GM19025 (cell line): ENCODE results near the gene MMADHC.

ENCODE experiments used
- ATAC-seq: cut with Tn5 transposase; IDR thresholded peaks from one replicate; pipeline ENCODE4 v1.9.1; 2021; ENCODE audit warnings: mild to moderate bottlenecking, low read depth, moderate library complexity; ENCODE audit not compliant: unreplicated experiment

MMADHC gene

DNA sequence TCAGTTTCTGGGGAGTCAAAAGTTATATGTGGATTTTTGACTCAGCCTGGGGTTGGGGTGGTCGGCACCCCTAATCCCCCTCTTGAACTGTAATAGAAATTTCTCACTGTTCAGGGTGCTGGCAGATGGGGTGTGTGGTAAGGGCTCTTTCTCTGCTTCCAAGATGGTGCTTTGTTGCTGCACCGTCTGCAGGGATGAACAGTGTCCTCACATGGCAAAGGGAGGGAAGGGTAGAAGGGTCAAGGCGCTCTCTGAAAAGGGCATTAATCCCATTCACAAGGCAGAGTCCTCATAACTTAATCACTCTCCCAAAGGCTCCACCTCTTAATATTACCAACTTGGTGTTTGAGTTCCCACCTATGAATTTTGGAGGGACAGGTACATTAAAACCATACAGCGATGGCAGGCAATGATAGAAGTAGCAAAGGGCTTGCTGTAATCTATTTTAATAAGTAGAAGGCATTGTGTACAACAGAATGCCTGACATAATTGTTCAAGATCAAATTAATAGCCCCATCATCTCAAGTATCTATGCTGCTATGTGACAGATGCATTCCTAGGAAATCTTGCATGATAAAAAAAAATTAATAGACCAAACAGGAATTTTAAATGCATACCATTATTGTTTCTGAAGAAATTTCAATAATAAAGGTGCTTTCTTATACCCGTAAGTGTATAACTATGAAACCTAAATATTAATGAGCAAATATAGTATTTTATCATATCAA, 28.1 kb downstream of the MMADHC start:
- ATAC-seq, result no peak

DNA sequence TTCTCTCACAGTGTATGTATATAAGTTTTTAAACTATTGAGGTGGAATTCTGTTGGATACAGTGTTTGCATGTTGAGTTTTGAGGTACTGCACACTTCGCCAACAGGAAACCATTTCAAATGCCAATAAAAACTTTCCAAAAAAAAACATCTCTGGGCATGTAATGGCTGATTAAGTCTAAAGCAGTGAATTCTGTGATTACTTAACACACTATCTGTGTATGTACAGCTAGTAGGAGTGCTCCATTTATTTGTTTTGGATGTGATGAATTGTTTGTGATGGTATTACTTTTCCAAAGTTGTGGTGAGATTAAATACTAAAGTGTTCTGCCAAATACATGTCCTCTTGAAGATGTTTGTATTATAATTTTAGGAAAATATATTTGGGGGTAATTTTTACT, 31.1 kb downstream of the MMADHC start:
- no peak for ATAC-seq

DNA sequence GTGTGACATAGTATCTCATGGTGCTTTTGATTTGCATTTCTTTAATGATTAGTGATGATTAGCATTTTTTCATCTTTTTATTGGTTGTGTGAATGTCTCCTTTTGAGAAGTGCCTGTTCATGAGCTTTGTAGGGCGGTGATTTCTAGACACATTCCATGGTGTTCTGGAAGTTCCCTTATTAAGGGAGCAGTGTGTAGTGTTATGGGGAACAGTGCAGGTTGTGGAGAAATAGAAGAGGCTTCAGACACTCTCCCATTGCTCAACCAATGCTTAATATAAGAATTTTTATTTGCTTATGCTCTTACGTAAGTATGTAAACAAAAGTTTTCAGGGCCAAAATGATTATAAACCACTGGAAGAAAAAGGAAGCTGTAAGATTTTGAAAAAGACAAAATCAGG, 34.7 kb downstream of the MMADHC start:
- ATAC-seq, result no peak

DNA sequence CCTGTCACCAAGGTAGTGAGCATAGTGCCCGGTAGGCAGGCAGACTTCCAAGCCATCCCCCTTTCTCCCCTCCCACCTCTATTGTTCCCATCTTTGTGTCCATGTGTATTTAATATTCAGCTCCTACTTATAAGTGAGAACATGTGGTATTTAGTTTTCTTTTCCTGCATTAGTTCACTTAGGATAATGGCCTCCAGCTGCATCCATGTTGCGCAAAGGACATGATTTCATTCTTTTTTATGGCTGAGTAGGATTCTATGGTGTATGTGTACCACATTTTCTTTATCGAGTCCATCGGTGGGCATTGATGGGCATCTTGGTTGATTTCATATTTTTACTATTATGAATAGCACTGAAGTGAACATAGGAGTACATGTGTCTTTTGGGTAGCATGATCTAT, 35.3 kb downstream of the MMADHC start:
- no peak for ATAC-seq

DNA sequence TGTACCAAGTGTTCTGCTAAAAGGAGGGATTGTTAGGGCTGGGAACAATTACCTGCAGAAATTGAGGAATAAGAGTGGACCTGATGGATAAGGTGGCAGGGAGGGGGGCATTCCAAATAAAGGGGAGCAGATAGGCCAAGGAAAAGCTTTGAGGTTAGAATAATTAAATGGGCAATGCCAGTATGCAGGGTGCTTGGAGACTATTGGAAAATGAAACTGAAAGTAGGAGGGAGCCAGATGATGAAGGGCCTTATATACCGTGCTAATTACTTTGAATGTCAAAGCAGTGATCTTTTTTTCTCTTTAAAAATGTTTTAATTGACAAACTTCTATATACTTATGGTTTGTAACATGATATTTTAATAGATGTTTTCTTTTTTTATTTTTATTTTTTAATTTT, 42.9 kb downstream of the MMADHC start:
- ATAC-seq, result no peak

DNA sequence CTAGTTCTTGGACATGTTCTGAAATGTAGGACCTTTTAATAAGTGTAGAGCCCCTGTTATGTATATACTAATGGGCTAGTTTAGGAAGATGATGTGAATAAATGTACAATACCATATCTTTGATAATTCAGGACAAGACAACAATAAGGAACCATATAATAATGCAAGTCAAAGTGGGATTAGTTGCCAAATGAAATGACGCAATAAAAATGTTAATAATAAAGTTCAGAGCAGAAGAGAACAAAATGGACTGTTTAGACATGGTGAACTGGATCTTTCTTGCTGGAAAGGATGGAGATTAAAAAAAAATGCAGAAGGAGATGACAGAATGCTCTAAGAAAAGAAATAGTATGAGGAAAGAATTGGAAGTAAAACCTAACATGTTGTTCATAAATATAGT, 43.7 kb downstream of the MMADHC start:
- ATAC-seq, result no peak

DNA sequence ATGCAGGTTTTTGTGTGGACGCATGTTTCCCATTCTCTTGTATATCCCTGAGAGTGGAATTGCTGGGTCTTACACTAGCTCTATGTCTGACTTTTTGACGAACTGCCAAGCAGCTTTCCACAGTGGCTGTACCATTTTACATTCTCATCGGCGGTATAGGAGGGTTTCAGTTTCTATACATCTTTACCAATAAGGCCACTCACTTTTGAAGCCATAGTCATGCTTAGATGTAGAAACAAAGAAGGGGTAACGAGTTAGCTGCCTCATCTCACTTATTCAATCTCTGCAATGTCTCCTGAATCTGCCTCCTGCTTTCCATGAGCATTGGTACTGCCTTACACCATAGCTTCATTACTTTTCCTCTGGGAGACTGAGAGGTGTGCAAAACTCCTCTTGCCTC, 47.4 kb downstream of the MMADHC start:
- no peak for ATAC-seq

DNA sequence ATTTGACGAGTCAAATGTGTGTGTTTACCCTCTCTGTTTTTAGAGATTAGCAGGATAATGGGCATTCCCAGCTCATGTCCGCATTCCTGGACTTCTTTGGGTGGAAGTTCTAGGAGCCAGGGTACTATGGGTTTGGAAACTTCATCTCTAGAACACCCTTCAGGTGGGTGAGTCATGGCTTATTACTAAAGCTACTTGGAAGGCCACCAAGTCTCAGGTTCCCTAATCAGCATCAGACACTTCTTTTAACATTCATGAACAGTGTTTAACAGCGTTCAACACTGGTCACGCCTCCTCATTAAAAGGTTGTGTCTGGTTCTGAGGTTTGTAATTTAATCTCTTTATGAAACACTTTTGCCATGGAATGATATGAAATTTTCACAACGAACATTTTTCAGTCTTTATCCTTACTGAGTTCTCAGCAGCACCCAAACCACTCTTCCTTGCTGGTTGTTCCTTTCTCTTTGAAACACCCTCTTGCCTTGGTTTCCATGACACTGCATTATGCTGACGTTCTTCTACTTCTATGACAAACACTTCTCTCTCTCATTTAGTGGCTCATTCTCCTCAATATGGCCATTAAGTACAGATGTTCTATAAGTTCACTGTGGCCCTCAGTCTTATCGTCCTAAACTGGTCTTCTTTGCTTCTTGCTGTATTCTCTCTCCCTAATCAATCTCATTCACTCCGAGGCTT, 49.3 kb downstream of the MMADHC start:
- ATAC-seq, result no peak

DNA sequence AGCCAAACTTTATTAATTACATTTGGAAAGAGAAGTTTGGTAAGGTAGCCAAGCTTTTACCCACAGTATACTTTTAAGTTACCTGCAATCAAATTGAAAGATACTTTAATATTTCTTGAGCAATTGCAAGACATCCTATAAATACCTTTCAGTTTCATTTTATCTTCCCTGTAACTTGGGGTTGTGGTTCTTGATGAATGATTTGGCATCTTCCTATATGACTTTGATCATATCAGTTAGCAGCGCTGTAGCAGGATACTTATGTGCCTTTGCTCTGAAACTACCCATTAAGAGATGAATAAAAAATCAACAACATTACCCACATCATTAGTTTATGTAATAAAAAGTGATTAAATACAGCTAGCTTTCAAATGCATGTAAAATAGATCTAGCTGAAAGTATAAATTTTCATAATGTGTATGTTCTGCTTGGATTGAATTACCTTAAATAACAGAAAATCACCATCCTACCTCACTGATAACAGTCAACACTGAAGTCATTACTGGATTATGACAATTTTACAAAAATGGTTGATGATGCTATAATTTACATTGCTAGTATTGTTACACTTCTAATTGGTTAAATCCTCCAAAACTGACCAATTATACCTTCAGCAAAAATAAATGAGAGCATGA, 50.4 kb downstream of the MMADHC start:
- ATAC-seq, result no peak

DNA sequence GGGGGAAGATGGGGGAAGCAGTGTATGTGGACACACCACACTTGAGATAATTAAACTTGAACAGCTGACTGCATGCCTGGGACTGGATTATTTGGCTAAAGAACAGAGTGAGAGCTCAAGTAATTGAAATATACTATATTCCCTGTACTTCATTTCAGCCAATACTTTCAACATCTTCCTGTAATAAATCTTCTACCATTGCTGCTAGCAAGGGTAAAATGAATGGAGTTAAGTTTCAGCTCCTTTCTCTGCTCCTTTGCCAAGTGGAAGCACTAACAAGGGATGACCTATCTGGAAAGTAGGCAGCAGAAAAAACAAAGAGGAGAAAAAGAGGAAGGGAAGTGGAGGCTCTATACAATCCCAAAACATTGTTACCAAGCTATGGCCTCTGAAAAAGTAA, 50.9 kb downstream of the MMADHC start:
- no peak for ATAC-seq

DNA sequence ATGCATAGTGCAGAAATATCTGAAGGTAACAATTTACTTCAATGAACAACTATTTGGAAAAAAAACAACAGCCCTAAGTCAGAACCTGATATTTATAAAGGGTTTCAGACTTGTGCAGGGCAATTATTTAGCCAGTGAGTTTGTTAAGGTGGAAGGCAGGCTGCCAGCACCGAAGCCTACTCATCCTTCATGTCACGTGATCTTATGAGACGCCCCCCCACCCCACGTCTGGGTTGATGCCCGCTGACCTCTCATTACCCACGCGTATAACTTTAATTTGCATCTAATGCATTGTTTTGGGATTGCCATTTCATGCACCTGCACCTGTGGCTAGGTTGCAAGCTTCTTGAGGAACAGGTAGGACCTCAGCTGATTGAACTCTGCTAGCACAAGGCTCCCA, 52.9 kb downstream of the MMADHC start:
- no peak for ATAC-seq

DNA sequence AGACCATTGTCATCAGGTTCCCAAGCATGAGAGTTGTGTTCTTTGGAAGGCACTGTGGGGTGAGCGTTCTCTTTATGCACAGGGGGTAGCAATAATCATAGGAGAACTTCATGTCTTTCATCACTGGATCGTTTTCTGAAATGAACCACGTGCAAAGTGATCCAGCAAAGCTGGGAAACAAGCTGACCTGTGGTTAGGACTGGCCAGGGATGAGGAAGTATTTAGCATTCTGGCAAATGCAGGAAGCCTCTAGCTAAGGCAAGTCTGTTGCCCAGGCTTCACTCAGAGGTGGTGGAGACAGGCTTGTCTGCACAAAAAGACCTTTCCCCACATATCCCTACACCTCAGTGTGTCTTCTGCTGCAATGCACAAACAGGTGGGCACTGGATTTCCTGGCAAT, 58.6 kb downstream of the MMADHC start:
- ATAC-seq, result no peak

DNA sequence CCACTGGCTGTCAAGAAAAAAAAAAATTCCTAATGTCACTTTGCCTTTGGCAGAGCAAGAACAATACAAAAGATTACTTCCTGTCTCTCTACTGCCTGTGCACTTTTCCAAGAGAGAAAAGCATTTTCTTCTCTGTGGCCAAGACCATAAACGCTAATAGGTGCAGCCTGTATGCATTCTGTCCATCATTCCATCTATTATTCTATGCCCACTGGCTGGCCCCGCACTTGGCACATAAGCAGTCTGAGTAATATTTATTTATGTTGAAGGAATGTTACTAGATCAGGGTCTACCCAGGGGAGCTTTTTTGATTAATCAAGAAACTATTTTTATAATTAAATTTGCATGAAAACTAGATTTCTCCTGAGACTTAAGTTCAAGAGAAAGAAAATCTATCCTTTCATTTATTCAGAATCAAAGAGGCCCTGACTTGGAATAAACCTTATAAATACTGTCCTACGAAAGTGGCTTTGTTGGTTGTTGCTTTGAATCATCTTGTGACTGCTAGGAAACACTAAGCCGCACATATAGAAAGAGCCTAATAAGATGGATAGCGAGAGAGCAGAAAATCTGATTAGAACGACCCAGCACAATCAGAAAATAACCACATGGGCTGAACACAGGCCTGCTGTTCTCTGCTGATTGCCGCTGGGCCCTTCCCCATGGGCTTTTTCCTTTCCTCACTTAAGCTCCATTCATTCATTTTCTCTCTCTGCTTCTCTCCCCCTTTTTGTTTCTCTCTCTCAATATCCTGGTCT, 59.4 kb downstream of the MMADHC start:
- no peak for ATAC-seq

DNA sequence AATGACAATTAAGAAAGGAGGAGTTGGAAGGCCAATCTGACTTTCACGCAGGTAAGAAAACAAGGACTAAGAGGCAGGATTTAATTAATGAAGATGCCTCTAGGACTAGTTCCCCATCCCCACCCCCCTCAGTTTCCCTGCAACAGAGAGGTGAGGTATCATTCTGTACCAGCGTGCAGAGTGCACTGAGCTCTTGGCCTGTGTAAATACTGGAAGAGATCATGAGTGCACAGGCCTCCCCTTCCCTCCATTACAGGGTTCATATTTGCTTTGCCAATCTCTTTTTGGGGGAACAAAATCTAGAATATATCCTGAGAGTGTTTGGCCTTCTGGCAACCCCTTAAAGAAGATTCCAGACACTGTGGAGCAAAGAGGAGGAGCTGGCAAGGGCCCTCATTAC, 60.9 kb downstream of the MMADHC start:
- no peak for ATAC-seq

DNA sequence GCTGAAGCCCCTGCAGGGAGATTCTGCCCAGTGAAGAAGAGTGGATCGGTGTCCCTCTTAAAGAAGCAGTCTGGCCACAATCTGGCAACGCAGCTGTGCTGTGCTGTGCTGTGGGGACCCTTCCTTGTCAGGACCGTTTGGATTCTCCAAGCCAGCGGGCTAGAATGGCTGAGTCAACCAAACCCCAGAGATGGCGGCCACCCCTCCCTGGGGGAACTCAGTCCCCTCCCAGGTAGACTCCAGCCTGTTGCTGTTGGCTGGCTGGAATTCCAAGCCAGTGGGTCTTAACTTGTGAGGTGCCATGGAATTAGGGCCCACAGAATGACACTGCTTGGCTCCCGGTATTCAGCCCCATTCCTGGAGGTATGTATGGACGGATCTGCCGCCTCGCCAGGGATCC, 62.3 kb downstream of the MMADHC start:
- no peak for ATAC-seq
